ENCODE data around the gene TNFSF4.

Gene TNFSF4

DNA sequence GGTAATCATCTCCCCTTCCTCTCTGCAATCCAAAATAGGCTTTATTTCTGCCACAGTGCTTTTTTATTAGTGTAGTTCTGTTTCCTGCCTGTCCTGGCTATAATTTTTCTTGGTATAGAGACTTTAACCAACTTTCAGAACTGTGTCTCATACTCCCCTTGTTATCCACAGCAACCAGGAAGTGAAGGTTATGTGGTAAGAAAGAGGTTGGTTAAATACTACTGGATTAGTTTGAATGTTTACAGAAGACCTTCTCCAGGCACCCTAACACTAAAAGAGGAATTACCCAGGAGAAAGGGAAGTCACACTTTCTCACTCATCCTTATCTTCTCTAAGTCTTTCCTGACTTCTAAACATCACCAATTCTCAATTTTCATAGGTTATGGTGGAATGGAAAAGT, 17.8 kb upstream of the TNFSF4 start:
- in situ Hi-C loops (cut with HindIII; ENCODE audit: low pct_unique_long_range_greater_than_20kb, low sequenced_read_pairs): no loop called here
- no peak for DNase-seq (ENCODE audit: low read depth in 1 of 2, low spot score in 1 of 2)

DNA sequence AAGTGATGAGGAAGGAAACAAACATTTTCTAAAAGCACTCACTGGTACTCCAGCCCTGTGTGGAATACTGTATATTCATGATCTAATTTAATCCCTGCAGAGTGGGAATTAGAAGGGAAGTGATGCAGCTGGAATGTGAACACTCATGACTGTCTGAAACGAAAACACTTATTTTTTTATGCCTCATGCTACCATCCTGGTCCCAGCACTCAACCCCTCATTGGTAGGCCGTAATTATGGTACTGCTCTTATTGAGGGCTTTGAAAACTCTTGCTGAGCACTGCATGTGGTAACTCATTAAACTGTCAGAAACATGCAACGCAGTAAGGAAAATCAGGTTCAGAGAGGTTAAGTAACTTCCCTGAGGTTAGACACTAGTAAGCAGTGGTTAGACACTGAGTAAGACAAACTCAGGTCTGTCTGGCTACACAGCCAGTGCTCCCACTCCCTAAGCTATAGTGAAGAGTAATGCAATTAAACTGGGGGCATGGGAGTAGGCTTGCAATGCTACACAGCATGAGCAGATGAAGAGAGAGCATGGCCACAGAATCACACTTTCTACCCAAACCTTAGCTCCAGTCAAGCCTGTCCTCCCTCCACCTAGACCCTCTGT, 17.3 kb upstream of the TNFSF4 start:
- no peak for DNase-seq (ENCODE audit: low read depth in 1 of 2, low spot score in 1 of 2)
- in situ Hi-C loops (cut with HindIII; ENCODE audit: low pct_unique_long_range_greater_than_20kb, low sequenced_read_pairs): no loop called here
- no peak for TF ChIP-seq JUND (IDR thresholded peaks at IDR 0.05; ENCODE audit: low read depth)

More for the DNA sequence above, 17.8 kb upstream of the TNFSF4 start:
- no peak for TF ChIP-seq JUND (IDR thresholded peaks at IDR 0.05; ENCODE audit: low read depth)

DNA sequence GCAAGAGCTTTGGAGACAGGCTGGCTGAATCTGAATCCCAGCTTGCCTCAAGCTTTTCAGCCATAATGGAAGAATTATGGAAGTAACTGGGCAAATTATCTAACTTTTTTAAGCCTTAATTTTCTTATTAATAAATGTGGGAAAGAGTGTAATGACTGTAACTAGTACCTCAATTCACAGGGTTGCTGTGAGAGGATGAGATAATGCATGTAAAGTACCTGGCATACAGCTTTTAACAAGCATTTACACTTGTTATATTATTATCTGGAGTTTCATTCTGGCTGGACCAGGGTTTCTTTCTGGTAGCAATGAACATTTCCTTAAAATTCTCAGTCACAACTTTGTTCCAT, 15.9 kb upstream of the TNFSF4 start:
- in situ Hi-C loops (cut with HindIII; ENCODE audit: low pct_unique_long_range_greater_than_20kb, low sequenced_read_pairs): no loop called here
- DNase-seq (ENCODE audit: low read depth in 1 of 2, low spot score in 1 of 2): no peak
- no peak for TF ChIP-seq JUND (IDR thresholded peaks at IDR 0.05; ENCODE audit: low read depth)

DNA sequence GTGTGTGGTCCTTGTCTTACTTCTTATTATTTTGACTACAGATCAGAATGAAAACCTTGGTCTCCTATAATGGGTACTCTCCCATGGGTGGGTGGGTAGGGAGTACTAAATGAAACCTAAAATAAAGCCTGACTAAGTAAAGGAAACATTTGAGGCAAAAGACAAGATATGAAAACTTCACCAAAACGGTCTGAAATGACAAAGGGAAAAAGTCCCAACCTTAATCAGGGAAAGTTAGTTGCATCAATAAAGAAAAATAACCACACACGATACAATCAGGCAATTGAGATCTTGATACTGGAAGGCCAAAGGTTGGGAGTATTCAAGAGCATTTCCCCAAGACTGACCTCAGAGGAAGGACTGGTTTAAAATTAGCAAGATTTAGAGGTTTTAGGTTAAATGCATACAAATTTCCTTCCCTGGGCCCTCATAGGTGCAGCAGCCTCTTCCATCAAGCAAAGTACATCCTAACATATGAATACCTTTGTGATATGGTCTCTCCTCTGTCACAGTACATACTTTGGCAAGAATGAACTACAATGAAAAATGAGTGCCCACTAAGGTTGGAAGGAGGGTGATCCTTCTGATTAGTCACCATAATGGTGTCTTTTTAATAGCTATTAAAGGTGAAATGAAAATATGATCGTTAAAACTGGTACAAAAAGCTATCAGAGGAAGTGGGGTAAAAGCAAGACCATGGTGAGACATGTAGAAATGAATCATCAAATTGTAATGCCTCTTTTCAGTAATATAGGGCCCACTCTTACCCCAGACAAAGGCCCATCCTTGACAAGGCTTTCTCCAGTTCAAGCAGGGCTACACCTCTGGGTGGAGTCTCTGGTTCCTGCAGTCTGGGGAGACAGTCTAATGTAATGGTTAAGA, 15.3 kb upstream of the TNFSF4 start:
- no peak for DNase-seq (ENCODE audit: low read depth in 1 of 2, low spot score in 1 of 2)
- in situ Hi-C loops (cut with HindIII; ENCODE audit: low pct_unique_long_range_greater_than_20kb, low sequenced_read_pairs): no loop called here
- TF ChIP-seq JUND (IDR thresholded peaks at IDR 0.05; ENCODE audit: low read depth): no peak

DNA sequence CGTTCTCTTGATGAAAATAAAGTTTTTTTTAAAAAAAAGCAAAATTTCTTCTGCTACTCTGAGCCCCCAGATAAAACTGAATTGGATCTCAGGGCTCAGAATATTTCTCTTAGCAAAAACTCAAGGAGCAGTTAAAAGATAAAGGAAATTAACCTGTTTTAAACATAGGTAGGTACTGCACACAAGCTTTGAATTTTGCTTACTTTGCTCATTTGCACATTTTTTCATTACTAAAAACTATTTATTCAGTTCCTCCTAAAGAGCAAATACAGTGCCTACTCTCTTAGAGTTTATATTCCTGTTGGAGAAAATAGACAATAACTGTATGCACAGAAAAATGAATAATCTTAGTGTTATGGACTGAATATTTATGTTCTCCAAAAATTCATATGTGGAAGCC, 13.0 kb upstream of the TNFSF4 start:
- in situ Hi-C loops (cut with HindIII; ENCODE audit: low pct_unique_long_range_greater_than_20kb, low sequenced_read_pairs): no loop called here

DNA sequence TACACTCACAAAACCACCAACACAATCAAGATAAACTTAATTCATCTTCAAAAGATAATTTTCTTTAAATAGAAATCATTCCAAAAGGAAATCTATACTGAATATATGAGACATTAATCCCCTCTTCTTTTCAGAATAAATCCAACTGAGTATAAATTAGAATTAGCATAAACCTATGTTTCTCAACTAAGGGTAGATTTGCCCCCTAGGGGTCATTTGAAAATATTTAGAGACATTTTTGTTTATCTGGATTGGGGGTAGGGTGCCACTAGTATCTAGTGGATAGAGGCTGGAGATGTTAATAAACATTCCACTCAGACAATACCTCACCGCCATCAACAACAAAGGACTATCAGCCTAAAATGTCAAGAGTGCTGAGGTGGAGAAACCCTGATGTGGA, 6.5 kb upstream of the TNFSF4 start:
- DNase-seq (ENCODE audit: low read depth in 1 of 2, low spot score in 1 of 2): no peak
- no peak for TF ChIP-seq JUND (IDR thresholded peaks at IDR 0.05; ENCODE audit: low read depth)
- in situ Hi-C loops (cut with HindIII; ENCODE audit: low pct_unique_long_range_greater_than_20kb, low sequenced_read_pairs): no loop called here

More for the DNA sequence above, 13.0 kb upstream of the TNFSF4 start:
- DNase-seq (ENCODE audit: low read depth in 1 of 2, low spot score in 1 of 2): no peak
- TF ChIP-seq JUND (IDR thresholded peaks at IDR 0.05; ENCODE audit: low read depth): no peak

DNA sequence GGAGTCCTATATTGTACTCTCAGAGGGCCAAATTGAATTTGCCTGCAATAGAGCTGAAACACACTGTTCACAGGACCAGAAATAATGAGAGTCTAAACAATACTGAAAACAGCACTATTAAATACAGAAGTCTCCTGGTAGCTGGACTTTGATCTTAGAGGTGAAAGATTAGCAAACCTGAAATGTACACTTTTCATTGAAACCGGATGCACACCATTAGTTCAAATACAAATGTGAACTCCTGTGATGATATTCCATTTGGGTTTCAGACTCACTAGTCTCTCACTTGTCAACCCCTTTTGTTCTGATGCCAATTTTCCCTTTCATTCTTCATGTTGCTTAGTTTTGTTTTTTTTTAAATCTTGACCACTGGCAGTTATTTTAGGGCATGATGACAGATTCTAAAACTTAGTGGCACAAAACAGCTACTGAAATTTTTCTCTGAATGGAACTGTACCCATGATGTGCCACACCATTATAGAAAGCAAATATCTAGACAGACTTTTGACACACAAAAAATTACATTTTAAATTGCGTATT, 5.9 kb upstream of the TNFSF4 start:
- in situ Hi-C loops (cut with HindIII; ENCODE audit: low pct_unique_long_range_greater_than_20kb, low sequenced_read_pairs): no loop called here
- TF ChIP-seq JUND (IDR thresholded peaks at IDR 0.05; ENCODE audit: low read depth): no peak

DNA sequence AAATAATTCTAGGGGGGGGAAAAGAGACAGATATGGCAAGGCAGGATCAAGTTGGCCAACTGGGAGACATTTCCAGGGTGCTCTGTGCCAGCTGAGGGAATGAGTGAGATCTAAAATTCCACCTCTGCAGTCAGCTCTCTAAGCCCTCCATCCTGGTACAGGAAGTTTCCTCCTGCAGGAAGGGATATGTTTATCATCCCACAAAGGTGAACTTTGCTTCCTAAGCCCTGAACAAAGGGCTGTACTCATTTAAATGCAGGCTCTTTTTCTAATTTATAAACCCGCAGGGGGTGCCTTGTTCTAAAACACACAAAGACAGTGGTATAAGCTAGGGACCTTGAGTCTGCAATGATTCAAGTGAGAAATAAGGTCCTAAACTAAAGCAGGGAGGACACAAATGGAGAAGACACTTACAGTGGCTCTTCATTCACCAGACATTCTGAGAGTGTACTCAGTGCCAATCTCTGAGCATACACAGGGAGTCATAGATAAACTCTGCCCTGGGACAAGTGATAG, 3.6 kb upstream of the TNFSF4 start:
- TF ChIP-seq JUND (IDR thresholded peaks at IDR 0.05; ENCODE audit: low read depth): no peak
- no peak for DNase-seq (ENCODE audit: low read depth in 1 of 2, low spot score in 1 of 2)
- in situ Hi-C loops (cut with HindIII; ENCODE audit: low pct_unique_long_range_greater_than_20kb, low sequenced_read_pairs): no loop called here

More for the DNA sequence above, 5.9 kb upstream of the TNFSF4 start:
- no peak for DNase-seq (ENCODE audit: low read depth in 1 of 2, low spot score in 1 of 2)

DNA sequence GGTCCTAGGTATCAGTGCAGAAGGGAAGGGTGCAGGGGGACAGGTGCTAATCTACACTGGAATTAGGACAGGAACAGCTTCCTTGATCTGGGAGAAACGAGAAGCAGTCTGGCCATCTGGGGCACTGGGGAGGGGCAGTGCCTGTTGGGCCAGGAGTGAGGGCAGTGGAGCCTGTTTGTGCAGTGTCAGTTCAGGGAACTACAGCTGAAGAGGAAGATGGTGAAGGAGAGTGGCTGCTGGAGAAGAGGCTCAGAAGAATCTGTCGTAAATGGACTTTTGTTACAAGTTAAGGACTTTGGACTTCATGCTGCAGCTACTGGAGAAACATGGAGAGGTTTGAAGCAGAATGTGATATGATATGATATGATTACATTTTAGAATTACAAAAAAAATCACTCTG, 3.2 kb upstream of the TNFSF4 start:
- in situ Hi-C loops (cut with HindIII; ENCODE audit: low pct_unique_long_range_greater_than_20kb, low sequenced_read_pairs): no loop called here
- DNase-seq (ENCODE audit: low read depth in 1 of 2, low spot score in 1 of 2): peak in 1 of 2 experiments; percentile 20
- TF ChIP-seq JUND (IDR thresholded peaks at IDR 0.05; ENCODE audit: low read depth): no peak

DNA sequence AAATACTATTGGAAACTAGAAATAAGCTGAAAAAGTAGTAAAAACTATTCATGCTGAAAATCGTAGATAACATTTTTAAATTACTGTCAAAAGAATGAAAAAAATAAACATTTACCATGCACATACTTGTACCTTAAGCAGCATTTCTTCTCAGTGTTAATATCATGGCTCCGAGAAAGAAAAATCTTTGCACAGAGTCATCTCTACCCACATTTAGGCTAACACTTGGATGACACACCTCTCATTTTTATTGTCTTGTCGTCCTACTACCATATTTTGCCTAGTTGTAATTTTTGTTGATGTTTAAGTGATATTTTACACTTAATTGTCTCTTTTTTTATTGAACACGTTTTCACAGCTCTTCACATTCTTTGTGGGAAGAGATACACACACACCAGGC, 1.7 kb upstream of the TNFSF4 start:
- no peak for TF ChIP-seq JUND (IDR thresholded peaks at IDR 0.05; ENCODE audit: low read depth)
- DNase-seq (ENCODE audit: low read depth in 1 of 2, low spot score in 1 of 2): no peak
- in situ Hi-C loops (cut with HindIII; ENCODE audit: low pct_unique_long_range_greater_than_20kb, low sequenced_read_pairs): no loop called here

DNA sequence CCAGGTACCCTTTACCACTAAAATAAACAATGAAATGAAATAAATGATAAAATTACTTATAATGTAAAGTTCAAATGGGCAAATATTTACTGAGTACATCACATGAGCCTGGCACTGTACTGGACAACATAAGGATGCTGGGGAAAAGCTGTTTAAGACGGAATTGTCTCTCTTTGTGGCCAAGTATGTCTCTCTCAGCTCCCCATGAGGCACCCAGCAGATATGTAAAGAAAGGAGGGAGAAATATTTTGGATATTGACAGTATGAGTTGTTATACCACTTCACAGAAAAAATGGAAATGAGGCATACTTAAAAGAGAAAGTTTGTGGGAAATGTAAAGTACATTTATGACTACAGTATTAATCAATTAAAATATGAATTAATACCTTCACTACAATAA, 1.0 kb upstream of the TNFSF4 start:
- in situ Hi-C loops (cut with HindIII; ENCODE audit: low pct_unique_long_range_greater_than_20kb, low sequenced_read_pairs): no loop called here
- no peak for TF ChIP-seq JUND (IDR thresholded peaks at IDR 0.05; ENCODE audit: low read depth)
- no peak for DNase-seq (ENCODE audit: low read depth in 1 of 2, low spot score in 1 of 2)

DNA sequence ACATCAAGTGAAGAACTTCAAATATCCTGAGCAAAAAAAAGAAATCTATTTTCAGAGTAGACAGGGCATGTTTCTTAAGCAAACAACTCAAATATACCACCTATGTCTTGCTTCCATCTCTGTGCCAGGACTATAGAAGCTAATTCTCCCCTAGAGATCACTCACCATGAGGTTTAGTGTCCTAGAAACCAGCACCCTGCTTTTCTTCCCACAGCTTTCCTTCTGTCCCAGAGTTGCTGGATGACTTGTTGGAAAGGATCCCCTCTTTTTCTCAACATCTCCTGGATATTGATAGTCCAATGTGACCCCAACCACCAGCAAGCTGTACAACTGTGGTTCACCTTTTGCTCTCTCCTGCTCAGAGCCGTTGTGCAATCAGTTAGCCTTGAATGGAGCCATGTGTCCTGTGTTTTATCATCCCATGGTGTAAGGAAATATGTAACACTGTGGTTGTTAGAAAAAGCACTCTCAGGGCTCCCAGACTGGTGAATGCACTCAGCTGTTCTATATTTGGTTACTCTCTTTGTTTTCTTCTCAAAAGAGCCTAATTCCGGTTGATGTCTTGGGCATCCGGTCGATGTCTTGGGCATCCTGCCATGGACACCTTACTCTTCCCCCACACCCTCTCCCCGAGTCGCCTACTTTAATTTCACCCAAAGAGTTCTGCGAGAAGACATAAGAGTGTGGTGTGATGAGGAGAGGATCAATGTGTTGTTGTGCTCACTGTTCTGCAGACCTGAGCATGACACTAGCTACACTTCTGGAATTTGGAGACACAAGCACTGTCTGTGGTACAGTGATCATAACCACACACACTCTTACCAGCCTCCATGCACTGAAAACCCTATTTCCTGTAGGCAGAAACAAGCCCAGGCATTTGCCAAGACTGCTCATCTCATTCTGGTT, 1.7 kb downstream of the TNFSF4 start:
- no peak for TF ChIP-seq JUND (IDR thresholded peaks at IDR 0.05; ENCODE audit: low read depth)
- no peak for DNase-seq (ENCODE audit: low read depth in 1 of 2, low spot score in 1 of 2)
- in situ Hi-C loops (cut with HindIII; ENCODE audit: low pct_unique_long_range_greater_than_20kb, low sequenced_read_pairs): no loop called here

Measured in T47D (cell line).